Upper lobe of left lung (tissue), 4 donors: ENCODE measurements around the gene NDUFB7.

Experiments used
- CTCF ChIP-seq, 6 experiments: fragments of 450-650 bp in 4 of 6; fragments of 200-600 bp in 2 of 6; sonication (generic) in 2 of 6; IDR thresholded peaks; one replicate each; pipeline ENCODE4 v1.5.1; 2016 to 2019; ENCODE audit warnings: antibody characterized with exemption in 6 of 6
- EP300 ChIP-seq, 4 donors: sonication (generic); formaldehyde crosslinking; IDR thresholded peaks; one replicate each; pipeline ENCODE4 v1.5.1; 2017; ENCODE audit warnings: antibody characterized with exemption in 4 of 4, control low read depth in 2 of 4
- POLR2A ChIP-seq, 4 donors: fragments of 450-650 bp; IDR thresholded peaks; one replicate each; pipeline ENCODE4 v1.5.1; 2016 to 2017; ENCODE audit warnings: antibody characterized with exemption in 4 of 4, mild to moderate bottlenecking in 2 of 4

GRCh38 chr19:14553939-14554243 is 18.0 kb downstream of the NDUFB7 start:
- TF ChIP-seq CTCF (IDR thresholded peaks at IDR 0.05) (no peak), EP300 (IDR thresholded peaks at IDR 0.05) (no peak), POLR2A (IDR thresholded peaks at IDR 0.05) (no peak)
